Coronary artery (tissue), 2 donors: Measurements from ENCODE around the gene PDSS1.
"Not testable (repeated sequence)": the region's sequence is repeated elsewhere in the genome, so short reads cannot be mapped to it uniquely, and the experiment has no call there.

Experiments
- DNase-seq: peaks from one replicate; pipeline ENCODE4 v3.0.0-alpha.2; 2017; ENCODE audit warnings: low spot score
- H3K27ac ChIP-seq, 2 donors: fragments of 200-600 bp; sonication (generic); one replicate each; pipeline ENCODE4 v1.5.1; 2016 to 2019
- H3K4me3 ChIP-seq: fragments of 200-600 bp; sonication (generic); 2 replicates; pipeline ENCODE4 v1.5.1; 2016; ENCODE audit warnings: mild to moderate bottlenecking, moderate library complexity
- TF ChIP-seq, protein P1 (sequence below): fragments of 200-600 bp; sonication (generic); IDR thresholded peaks from one replicate; pipeline ENCODE4 v1.5.1; 2019; ENCODE audit warnings: antibody characterized with exemption

Gene PDSS1

DNA sequence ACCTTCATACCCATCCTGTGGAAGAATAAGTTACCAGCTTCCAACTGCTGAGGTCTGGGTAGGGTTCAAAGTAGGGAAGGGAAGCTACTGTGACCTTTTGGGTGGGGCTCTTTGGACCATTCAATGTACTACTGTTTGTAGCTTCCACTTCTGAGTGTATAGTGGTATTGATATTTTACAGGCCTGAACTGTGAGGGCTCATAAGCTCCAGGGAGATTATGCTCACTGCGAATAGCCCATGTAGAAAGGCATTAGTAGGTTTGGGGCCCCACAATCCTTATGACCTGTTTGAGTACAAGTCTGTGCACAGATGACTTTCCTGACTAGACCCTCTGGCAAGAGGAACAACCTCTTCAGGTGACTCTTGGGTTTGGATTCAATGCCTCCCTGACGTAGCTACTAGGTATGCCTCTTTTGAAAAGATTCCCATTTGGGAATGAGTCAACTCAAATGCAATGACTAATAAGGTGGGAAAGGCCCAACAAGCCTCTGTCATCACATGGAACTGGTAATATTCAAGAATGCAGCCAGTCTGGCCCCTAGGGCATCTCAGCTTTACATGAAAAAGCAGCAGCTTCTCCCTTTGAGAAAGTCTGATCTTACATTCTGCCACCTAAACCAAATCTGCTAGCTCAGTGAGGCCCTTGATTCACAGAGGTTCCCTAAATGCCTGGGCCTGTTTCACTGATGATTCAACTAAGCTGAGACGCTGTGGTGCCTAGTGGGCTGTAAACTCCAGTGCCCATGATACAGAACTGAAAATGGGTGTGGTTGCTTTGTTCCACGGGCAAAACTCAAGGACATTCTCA is 83.5 kb downstream of the PDSS1 start:
- peak overlapping the region in 1 of 2 donors; percentile 2 for H3K27ac ChIP-seq
- no peak for DNase-seq
- TF ChIP-seq, protein P1, sequence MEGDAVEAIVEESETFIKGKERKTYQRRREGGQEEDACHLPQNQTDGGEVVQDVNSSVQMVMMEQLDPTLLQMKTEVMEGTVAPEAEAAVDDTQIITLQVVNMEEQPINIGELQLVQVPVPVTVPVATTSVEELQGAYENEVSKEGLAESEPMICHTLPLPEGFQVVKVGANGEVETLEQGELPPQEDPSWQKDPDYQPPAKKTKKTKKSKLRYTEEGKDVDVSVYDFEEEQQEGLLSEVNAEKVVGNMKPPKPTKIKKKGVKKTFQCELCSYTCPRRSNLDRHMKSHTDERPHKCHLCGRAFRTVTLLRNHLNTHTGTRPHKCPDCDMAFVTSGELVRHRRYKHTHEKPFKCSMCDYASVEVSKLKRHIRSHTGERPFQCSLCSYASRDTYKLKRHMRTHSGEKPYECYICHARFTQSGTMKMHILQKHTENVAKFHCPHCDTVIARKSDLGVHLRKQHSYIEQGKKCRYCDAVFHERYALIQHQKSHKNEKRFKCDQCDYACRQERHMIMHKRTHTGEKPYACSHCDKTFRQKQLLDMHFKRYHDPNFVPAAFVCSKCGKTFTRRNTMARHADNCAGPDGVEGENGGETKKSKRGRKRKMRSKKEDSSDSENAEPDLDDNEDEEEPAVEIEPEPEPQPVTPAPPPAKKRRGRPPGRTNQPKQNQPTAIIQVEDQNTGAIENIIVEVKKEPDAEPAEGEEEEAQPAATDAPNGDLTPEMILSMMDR: no peak
- H3K4me3 ChIP-seq: no peak overlapping the region

DNA sequence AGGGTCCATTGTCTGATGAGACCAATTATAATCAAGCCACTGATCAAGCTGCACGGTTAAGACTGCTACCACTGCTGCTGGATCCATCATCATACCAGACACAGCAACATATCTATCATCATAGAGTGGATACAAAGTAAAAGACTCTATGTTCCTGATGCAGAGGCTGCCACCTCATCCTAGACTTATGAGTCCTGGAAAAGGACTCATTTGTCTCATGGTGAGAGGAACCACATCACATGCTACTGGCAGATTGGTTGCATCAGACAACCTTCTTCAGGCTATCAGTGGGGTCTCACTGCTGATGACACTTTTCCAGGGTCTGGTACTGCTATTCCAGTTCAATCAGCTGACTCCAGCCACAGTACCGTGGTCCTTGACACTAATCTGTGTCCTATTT is 84.3 kb downstream of the PDSS1 start:
- TF ChIP-seq, protein P1: no peak
- no peak for DNase-seq
- Histone ChIP-seq H3K27ac (peak overlapping the region in 1 of 2 donors; percentile 2), H3K4me3 (no peak overlapping the region)

DNA sequence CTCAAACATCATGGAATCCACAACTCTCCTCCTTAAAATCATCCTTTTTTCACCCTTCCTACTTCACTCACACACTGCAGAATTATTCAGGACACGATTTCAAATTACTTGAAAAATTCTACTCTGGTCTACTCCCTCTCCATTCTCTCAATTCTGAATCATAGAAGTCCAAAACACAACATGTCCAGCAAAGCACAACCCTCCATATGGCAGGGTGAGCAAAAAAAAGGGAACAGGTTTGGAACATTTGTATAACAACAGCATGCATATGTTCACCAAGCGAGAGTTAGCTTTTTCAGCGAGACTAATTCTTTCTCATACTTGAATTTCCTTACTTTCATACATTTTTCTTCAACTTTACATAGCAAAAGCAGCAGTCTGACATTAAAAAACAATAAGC is 89.9 kb downstream of the PDSS1 start:
- TF ChIP-seq, protein P1: no peak
- Histone ChIP-seq H3K4me3 (no peak overlapping the region), H3K27ac (no peak overlapping the region)
- DNase-seq: no peak

DNA sequence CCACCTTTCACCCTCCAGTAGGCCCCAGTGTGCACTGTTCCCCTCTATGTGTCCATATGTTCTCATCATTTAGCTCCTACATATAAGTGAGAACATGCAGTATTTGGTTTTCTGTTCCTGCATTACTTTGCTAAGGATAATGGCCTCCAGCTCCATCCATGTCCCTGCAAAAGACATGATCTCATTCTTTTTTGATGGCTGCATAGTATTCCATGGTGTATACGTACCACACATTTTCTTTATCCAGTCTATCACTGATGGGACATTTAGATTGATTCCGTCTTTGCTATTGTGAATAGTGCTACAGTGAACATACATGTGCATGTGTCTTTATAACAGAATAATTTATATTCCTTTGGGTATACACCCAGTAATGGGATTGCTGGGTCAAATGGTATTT is 92.3 kb downstream of the PDSS1 start:
- DNase-seq, H3K4me3 ChIP-seq, H3K27ac ChIP-seq: not testable (repeated sequence)

DNA sequence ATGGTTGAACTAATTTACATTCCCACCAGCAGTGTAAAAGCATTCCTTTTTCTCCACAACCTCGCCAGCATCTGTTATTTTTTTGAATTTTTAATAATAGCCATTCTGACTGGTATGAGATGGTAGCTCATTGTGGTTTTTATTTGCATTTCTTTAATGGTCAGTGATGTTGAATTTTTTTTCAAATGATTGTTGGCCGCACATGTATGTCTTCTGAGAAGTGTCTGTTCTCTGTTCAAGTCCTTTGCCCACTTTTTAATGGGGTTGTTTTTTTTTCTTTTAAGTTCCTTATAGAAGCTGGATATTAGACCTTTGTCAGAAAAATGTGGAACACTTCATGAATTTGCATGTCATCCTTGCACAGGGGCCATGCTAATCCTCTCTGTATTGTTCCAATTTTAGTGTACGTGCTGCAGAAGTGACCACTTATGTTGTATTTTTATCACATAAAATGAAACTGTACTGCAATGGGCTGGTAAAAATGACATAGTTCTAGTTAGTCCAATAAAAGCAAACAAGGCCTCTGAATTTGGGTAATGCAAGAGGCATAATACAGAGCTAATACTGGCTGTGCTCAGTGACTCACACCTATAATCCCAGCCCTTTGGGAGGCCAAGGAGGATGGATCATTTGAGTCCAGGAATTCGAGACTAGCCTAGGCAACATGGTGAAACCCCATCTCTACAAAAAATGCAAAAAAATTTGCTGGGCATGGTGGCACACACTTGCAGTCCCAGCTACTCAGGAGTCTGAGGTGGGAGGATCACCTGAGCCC is 92.9 kb downstream of the PDSS1 start:
- TF ChIP-seq, protein P1: no peak
- no peak overlapping the region for H3K4me3 ChIP-seq
- no peak for DNase-seq
- no peak overlapping the region for H3K27ac ChIP-seq

DNA sequence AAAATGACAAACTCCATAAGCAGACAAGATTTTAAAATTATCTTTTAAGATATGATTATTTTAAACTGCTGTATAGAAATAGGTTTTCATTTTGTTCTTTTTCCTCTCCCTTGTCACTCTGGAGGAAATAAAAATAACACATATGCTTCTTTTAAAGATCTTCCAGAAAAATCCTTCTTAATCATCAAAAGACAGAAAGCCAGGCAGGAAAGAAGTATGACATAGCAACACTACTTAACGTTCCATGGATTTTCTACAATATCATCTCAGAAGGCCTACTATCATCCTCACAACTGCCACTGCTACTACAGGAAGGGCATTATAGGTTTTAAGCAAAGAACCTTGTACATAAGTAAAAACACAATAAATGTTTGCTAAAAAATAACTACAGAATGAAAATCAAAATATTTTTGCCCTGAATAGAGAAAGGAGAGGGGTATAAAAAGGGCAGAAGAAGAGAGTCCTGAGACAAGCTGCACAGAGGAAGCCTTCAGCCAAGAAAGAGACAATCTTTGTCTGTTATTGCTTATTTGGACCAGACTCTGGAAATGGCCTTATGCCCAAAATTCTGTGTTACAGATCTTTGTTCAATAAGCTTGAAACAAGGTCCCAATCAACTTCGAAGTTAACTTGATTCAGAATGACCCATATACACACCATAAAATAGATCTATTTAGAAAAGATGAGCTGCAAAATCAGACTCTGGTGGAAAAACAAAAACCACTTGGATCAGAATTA is 95.4 kb downstream of the PDSS1 start:
- TF ChIP-seq, protein P1: no peak
- Histone ChIP-seq H3K27ac (no peak overlapping the region), H3K4me3 (no peak overlapping the region)
- no peak for DNase-seq
